ENCODE results near the gene MRI1.

The MRI1 gene

DNA sequence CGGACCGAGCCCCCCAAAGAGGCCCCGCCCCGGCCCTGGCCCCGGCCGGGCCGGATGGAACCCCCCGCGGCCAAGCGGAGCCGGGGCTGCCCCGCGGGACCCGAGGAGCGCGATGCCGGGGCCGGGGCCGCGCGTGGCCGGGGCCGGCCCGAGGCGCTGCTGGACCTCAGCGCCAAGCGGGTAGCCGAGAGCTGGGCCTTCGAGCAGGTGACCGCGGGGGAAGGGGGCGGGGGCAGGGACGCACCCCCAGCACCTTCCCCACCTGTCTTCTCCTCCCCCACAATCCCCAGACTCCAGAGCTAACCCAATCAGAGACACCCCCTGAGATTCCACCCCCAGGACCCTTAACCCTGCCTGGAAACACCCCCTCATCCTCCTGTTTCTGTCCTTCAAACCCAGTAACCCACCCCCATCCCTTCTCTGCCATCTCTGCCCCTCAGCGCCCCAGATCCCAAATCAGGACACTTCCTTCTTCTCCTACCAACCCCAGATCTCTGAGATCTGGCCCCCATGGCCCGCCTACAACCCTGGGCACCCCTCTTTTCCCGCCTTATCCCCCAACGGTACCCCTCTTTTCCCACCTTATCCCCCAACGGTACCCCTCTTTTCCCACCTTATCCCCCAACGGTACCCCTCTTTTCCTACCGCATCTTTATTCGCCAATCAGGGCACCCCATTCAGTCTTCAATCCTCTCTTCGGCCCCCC lies 31.4 kb downstream of the MRI1 start:
- DNase-seq: no peak

DNA sequence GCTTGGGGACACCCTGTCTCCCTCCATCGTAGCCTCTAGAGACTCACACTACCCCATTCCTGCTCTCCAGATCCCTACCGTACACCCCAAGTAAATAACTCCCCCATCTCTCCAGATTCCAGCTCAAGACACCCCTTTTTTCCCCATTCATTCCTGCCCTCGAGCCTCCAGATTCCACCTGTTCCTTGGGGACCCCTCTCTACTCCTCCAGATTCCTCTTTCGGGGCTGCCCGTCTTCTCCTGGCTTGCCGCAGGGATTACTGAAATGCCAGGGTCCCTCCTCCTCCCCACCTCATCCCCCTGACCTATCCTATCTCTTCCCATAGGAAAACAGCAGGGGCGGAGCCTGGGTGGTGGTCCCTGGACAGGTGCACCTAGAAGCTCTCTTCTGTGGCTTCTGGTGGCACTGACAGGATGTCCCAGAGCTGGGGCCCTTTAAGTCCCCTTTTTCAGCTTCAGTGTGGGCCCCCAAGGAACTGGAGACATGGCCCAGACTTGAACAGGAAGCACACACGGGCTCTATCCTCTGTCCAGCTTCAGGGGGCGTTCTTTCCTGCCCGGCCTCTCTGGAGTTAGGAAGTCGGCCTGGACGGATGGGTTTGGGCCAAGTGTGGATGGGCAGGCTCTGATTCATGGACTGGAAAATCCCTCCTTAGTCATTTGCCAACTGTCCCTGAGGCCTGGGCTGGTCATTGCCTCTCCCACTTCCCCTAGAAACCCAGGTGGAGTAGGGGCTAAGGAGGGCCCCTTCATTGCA lies 32.2 kb downstream of the MRI1 start:
- no peak for DNase-seq

DNA sequence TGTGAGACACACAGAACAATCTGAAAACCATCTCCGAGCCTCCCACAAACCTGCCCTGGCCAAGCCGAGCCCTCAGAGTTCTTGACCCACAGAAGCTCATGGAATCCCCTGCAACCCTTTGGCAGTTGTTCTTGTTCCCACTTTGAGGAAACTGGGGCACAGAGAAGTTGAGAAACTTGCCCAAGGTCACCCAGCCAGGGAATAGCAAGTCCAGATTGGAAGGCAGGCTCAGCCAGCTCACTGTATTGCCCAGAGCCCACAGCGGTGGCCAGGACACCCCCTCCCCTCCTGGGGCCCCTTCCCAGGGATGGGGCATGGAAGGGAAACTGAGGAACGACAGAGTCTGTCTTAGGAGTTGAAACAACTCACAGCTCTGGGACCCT lies 32.7 kb downstream of the MRI1 start:
- no peak for DNase-seq

DNA sequence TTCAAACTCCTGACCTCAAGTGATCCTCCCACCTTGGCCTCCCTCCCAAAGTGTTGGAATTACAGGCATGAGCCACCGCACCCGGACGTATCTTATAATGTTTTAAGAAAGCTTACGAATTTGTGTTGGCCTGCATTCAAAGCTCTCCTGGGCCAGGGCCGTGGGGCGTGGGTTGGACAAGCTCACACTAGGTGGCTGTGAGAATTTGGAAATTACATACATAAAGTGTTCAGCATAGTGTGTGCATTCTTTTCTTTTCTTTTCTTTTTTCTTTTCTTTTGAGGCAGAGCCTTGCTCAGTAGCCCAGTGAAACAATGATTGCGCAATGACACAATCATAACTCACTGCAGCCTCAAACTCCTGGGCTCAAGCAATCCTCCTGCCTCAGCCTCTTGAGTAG lies 33.5 kb downstream of the MRI1 start:
- no peak for DNase-seq

DNA sequence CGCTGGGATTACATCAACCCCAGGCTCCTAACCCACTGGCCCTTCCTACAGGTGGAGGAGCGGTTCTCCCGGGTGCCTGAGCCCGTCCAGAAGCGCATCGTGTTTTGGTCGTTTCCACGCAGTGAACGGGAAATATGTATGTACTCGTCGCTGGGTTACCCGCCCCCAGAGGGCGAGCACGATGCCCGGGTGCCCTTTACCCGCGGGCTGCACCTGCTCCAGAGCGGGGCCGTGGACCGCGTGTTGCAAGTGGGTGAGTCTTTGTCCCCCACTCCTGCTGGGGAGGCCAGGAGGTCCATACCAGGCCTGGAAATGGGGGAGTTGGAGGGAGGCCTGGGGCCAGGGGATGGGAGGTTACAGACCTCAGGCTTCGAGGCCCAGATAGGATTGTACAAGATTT lies 35.3 kb downstream of the MRI1 start:
- no peak for DNase-seq

DNA sequence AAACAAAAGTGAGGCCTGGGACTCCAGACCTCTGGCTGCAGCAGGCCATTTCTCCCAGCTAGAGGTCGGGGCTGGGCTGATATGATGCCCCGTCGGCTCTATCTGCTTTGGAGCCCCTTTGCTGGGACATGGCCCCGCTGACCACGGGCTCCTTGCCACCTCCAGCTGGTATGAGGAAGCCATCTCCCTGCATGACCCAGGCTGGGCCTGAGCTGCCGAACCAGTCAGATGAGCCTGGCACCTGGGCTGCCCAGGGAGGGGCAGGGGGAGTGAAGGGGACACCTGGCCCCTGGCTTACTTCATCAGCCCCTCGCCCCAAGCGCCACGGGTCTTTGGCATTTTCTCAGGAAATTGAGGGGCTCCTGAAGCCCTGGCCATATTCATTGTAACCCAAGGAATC lies 38.7 kb downstream of the MRI1 start:
- DNase-seq: no peak

DNA sequence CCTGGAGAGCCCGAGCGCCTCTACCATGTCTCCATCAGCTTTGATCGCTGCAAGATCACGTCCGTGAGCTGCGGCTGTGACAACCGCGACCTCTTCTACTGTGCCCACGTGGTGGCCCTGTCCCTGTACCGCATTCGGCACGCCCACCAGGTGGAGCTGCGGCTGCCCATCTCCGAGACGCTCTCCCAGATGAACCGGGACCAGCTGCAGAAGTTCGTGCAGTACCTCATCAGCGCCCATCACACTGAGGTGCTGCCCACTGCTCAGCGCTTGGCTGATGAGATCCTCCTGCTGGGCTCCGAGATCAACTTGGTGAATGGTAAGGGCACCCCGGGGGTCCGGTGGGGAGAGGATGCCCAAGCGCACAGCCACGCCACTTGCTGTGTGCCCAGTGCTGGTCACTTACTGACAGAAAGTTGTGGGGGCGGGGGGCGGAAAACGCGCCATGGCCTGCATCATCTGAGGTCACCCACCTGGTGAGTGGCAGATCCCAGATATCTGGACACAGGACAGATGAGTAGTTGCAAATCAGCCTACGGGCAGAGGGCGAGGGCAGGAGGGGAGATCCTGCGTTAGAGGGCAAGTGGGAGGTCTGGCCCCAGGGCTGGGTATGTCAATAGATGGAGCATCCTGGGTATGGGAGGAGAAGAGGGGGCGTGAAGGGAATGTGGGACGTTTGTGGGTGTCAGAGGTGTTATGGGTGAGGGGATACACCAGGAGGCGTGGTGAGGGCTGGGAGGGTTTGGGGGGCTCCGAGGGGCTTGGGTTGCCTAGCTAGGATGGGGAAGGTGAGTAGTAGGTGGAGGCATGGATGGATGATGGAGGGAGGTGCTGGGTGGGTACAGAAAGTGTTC lies 40.7 kb downstream of the MRI1 start:
- DNase-seq: no peak

DNA sequence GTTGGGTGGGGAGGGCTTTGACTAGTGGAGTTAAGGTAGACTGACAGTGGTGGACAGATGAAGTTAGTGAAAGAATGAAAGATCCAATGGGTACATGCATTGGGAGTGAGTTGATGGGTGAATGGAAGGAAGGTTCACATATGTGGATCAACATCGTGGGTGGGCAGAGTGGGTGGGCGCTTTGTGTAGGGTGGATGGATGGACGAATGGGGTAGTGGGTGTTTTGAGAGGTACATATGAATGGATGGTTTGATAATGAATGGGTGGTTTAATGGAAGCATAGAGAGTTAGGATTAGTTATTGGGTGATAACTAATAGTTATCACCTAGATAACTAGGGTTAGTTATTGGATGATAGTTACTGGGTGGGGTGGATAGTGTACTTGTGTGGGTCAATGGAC lies 42.4 kb downstream of the MRI1 start:
- no peak for DNase-seq

DNA sequence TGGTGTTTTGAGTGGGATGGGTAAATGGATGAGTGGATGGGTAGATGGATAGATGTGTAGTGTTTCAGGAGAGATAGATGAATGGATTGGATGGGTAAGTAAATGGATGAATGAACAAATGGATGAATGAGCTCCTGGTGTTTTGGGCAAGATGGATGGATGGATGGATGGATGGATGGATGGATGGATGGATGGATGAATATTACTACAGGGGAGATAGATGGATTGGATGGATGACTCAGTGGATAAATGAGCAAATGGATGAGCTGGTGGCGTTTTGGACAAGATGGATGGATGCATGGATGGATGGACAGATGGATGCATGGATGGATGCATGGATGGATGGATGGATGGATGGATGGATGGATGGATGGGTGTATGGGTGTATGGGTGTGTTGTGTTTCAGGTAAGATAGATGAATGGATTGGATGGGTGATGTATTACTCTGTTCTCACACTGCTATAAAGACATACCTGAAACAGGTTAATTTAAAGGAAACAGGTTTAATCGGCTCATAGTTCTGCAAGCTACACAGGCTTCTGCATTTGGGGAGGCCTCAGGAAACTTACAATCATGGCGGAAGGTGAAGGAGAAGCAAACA lies 43.2 kb downstream of the MRI1 start:
- DNase-seq: no peak

DNA sequence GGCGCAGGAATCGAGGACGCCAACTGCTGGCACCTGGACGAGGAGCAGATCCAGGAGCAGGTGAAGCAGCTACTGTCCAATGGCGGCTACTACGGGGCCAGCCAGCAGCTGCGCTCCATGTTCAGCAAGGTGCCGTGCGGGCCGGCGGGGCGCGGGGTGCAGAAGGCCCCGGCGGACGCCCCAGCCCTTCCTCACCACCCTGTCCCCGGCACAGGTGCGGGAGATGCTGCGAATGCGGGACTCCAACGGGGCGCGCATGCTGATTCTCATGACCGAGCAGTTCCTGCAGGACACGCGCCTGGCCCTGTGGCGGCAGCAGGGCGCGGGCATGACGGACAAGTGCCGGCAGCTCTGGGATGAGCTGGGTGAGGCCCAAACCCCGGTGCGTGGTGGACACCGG lies 44.5 kb downstream of the MRI1 start:
- DNase-seq: no peak

DNA sequence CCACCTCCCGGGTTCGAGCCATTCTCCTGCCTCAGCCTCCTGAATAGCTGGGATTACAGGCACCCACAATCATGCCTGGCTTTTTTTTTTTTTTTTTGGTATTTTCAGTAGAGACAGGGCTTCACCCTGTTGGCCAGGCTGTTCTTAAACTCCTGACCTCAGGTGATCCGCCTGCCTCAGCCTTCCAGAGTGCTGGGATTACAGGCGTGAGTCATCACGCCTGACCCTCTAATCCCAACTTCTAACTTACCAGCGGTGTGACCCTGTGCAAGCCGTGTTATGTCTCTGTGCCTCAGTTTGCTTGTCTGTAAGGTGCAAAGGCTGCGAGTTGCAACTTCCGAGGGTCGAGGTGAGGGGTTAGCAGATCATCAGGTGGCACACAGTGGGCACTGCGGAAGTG lies 48.2 kb downstream of the MRI1 start:
- no peak for DNase-seq

DNA sequence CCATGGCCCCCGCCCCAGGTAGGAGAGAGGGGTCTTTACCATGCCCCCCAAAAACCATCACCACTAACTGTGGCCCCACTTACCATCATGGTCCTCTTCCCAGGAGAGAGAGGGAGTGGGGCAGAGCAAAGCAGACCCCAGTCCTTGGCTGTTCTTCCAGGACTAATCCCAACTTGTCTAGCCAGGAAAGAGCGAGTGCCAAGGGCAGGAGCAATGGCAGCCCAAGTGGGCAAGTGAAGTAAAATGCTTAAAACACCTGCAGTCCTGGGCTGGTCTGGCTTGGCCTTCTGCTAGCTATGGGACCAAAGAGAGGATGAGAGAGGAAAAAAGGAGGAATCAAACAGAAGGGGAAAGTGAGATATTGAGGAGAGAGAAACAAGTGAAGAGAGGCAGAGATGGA lies 48.8 kb downstream of the MRI1 start:
- no peak for DNase-seq

DNA sequence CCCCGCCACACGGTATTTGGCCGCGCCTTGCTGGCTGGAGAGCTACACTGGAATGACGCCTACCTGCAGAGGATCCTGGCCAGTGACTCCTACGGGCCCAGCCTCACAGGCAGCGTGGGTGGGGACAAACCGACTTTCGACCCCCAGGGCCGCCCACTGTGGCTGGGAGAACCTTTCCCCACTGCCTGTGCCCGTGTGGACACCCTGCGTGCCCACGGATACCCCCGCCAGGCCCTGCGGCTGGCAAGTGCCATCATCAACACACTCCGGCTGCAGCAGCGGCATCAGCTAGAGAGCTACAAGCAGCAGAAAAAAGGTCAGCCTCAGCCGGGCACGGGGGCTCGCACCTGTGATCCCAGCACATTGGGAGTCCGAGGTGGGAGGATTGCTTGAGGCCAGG lies 50.2 kb downstream of the MRI1 start:
- DNase-seq: no peak

DNA sequence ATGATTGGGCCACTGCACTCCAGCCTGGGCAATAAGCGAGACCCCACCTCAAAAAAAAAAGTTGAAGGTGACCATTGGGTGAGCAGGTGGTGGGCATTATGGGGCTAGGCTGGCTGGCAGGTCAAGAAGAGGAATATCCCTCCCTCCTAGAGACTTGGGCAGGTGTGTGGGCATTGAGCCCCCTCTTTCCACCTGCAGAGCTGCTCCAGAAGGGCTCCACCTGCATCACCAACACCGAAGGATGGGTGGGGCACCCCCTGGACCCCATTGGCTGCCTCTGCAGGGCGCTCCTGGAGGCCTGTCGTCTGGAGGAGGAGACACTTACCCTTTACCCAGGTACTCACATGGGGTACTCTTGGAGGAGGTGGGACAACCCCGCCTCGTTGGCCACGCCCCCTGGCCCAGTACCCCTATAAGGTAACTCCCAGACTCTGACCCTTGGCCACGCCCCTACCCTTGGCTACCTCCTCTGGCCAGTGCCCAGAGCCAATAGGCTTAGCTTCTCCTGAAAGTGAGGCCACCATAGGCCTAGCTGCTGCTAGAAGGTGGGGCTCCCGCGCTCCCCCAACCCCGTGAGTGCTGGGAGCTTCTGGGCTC lies 52.8 kb downstream of the MRI1 start:
- no peak for DNase-seq

DNA sequence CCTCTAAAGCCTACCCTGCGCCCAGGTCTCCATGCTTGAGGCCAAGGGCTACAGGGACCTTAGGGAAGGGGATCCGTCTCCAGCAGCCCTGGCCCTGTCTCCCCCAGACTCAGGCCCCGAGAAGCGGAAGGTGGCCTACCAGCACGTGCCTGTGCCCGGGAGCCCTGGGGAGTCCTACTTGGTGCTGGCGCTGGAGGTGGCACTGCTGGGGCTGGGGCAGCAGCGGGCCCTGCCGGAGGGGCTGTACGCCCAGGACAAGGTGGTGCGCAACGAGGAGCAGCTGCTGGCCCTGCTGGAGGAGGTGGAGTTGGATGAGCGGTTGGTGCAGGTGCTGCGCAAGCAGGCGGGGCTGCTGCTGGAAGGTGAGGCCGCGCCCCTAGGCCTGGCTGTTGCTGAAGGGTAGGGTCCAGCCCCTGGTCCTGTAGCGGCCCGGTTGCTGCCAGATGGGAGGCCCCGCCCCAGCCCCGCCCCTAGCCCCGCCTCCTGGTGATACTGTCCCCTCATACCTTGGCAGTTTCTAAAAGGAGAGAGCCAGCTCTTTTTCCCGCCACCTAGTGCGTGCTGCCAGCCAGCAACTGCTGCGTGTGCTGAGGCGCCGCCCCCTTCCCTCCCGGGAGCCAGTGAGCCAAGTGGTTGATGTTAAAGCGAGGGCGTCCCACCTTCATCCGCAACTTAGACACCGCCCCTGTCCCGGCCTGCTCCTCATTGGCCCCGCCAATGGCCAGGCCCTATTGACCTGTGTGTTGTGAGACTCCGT lies 53.5 kb downstream of the MRI1 start:
- DNase-seq: no peak

DNA sequence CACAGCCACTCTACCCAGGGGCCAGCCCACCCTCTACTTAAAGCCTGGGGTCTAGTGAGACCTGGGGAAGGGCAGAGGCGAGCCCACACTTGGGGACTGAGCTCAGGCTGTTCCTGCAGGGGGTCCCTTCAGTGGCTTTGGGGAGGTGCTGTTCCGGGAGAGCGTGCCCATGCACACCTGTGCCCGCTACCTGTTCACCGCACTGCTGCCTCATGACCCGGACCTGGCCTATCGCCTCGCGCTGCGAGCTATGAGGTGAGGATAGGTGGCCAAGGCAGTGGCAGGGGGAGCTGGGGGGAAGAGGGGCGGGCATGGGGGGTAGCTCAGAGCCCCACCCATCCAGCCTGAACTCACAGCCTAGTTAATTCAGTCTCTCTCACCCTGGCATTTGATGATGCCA lies 54.9 kb downstream of the MRI1 start:
- no peak for DNase-seq

DNA sequence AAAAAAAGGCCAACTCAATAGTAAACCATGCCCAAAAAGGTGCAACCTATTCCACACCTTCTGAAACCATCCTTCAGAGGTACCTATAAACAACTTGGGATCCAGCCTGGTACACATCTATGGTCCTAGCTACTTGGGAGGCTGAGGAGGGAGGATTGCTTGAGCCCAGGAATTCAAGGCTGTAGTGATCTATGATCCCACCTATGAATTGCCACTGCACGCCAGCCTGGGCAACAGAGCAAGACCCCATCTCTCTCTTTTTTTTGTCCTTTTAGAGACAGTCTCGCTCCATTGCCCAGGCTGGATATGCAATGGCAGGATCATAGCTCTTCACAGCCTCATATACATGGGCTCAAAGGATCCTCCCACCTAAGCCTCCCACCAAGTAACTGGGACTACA lies 57.0 kb downstream of the MRI1 start:
- DNase-seq: no peak

DNA sequence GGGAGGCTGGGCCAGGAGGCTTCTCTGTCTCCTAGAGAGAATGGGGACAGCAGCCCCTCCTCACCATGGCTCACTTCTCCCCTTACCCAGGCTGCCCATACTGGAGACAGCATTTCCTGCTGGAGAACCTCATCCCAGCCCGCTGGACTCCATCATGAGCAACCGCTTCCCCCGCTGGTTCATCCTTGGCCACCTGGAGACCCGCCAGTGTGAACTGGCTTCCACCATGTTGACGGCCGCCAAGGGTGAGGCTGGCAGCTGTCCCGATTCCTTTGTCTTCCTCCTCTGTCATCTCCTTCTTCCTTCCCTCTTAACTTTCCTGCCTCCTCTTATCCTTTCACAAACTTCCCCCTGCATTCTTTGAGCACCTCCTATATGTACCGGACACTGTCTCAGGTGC lies 58.9 kb downstream of the MRI1 start:
- no peak for DNase-seq
